Type B pancreatic cell (in vitro differentiated cells): ENCODE results near the gene TMEM106B. TPM values are rescaled to one million over a fixed set of nuclear protein-coding genes. Genes with fewer than 3 reads are reported as not detected.

Experiments
- DNase-seq: peaks from one replicate; pipeline ENCODE4 v3.0.0; 2021; ENCODE audit warnings: mixed read lengths; ENCODE audit not compliant: unreplicated experiment; ENCODE audit errors: extremely low spot score
- H3K27ac Mint-ChIP-seq: 2 replicates; pipeline ENCODE4 v1.8.0; 2021; ENCODE audit warnings: mild to moderate bottlenecking, mixed read lengths
- H3K27me3 Mint-ChIP-seq: 2 replicates; pipeline ENCODE4 v1.8.0; 2021; ENCODE audit warnings: mixed read lengths
- H3K36me3 Mint-ChIP-seq: 2 replicates; pipeline ENCODE4 v1.8.0; 2021; ENCODE audit warnings: mixed read lengths
- H3K4me1 Mint-ChIP-seq: one replicate; pipeline ENCODE4 v1.8.0; 2021; ENCODE audit warnings: mixed read lengths; ENCODE audit not compliant: unreplicated experiment
- H3K4me3 Mint-ChIP-seq: 2 replicates; pipeline ENCODE4 v1.8.0; 2021; ENCODE audit warnings: mild to moderate bottlenecking, mixed read lengths
- H3K9me3 Mint-ChIP-seq: 2 replicates; pipeline ENCODE4 v1.8.0; 2021; ENCODE audit warnings: mixed read lengths
- CTCF ChIP-seq: fragments of 200-600 bp; sonication (generic); conservative IDR thresholded peaks from 2 replicates; pipeline ENCODE4 v1.5.0; 2021; ENCODE audit warnings: antibody characterized with exemption, mild to moderate bottlenecking
- total RNA-seq: library from RNA; stranded (reverse); gene quantifications from 2 replicates; pipeline ENCODE4 v1.2.1, GENCODE V29; 2021; ENCODE audit warnings: low replicate concordance

TMEM106B gene
- total RNA-seq, 1 donor from 2014 or later: 49.3 TPM

GRCh38 chr7:12289996-12290395 is 78.9 kb downstream of the TMEM106B start:
- H3K27me3 Mint-ChIP-seq: peaks cover 2% of the 10 kb centered on the region
- no peak overlapping the region for H3K27ac Mint-ChIP-seq
- H3K4me3 Mint-ChIP-seq: no peak overlapping the region
- no peaks in the 10 kb centered on the region for H3K36me3 Mint-ChIP-seq
- no peak for TF ChIP-seq CTCF
- no peak for DNase-seq
- peaks cover 9% of the 10 kb centered on the region for H3K9me3 Mint-ChIP-seq
- peaks cover 15% of the 10 kb centered on the region for H3K4me1 Mint-ChIP-seq

GRCh38 chr7:12290761-12291160 is 79.7 kb downstream of the TMEM106B start:
- DNase-seq: no peak
- Mint-ChIP-seq H3K4me3 (no peak overlapping the region), H3K36me3 (no peaks in the 10 kb centered on the region), H3K4me1 (peaks cover 15% of the 10 kb centered on the region), H3K9me3 (peaks cover 9% of the 10 kb centered on the region), H3K27me3 (peaks cover 2% of the 10 kb centered on the region), H3K27ac (no peak overlapping the region)
- no peak for TF ChIP-seq CTCF

- Mint-ChIP-seq H3K4me3 (no peak overlapping the region), H3K36me3 (no peaks in the 10 kb centered on the region), H3K9me3 (peaks cover 9% of the 10 kb centered on the region), H3K27me3 (peaks cover 2% of the 10 kb centered on the region), H3K27ac (no peak overlapping the region), H3K4me1 (peaks cover 18% of the 10 kb centered on the region)
- no peak for DNase-seq
- TF ChIP-seq CTCF: peak; percentile 33
Measured at GRCh38 chr7:12291870-12292269, 80.8 kb downstream of the TMEM106B start.

Other genes starting within 250 kb of the TMEM106B start
- gene VWDE, start 192.6 kb downstream of the TMEM106B start, total RNA-seq: 1.0 and 2.1 TPM in 2 replicates